GM12864 (cell line): ENCODE data around the gene SRP68.

Experiments
- DNase-seq: peaks from one replicate; pipeline ENCODE4 v3.0.0-alpha.2; 2011; ENCODE audit warnings: low read depth
- H3K4me3 ChIP-seq: 2 replicates; pipeline ENCODE4 v1.5.1; 2011; ENCODE audit warnings: mild to moderate bottlenecking, low read depth, low read length, control low read depth
- CTCF ChIP-seq: IDR thresholded peaks from 2 replicates; pipeline ENCODE4 v1.5.1; 2011; ENCODE audit warnings: low read depth, mild to moderate bottlenecking, moderate library complexity, low read length, control low read depth, inconsistent platforms; ENCODE audit errors: missing control alignments

Gene SRP68

DNA sequence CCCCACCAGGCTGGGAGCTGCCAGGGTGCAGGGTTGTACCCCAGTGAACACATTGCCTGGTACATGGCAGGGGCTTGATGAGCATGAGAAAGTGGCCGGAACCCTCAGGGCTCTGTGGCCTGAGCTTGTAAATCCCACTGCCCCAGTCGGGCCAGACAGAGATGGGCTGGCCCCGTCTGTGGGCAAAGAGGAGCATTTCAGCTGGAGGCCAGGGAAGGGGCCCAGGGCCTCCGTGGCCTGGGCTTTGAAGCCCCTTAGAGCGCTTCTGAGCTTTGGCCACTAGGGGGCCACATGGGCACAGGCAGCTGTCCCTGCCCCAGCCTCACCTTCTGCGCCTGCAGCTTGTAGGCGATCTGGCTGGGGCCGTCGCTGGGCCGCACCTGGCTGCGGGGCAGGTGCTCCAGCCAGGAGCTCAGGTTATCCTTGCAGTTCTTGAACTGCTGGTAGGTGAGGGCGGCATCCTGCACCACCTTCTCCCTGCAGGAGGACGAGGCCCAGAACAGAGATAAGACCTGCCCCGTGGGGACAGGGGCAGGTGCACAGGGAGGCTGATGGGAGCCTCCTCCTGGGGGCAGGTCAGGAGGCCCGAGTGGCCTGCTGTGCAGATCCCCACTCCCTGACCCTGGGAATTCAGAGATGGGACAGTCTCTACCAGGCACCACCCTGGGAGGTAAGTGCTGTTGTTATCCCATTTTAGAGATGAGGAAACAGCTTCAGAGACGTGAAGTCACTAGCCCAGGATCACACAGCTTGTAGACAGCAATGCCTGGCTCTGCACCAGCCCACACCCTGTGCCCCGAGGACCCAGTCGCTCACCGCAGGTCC, 58.0 kb downstream of the SRP68 start:
- peak; percentile 99 for TF ChIP-seq CTCF
- H3K4me3 ChIP-seq: no peak overlapping the region
- DNase-seq: peak; percentile 33

DNA sequence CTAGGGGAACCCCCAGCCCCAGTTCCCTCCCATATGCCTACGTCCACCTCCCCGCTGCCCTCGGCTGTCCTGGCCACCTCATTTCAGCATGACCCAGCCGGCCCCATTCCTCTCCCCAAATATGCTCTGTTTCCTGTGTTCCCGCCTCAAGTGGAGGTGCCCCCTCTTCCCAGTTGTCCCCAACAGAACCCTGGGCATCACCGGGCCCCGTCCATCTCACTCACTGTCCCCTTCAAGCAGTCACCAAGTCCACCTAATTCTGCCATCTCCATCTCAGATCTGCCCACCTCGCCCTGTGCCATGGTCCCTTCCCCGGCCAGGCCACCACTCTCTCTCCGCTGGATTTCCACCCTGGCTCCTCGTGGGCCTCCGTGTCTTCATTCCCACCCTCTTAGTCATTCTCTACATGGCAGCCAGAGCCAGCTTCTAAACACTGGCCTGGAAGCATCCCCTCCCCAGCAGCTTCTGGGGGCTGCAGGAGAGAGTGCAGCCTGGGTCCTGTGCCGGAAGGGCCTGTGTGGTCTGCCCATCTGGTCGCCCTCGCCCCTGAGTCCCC, 58.9 kb downstream of the SRP68 start:
- no peak for TF ChIP-seq CTCF
- DNase-seq: no peak
- H3K4me3 ChIP-seq: no peak overlapping the region

GRCh38 chr17:76011951-76012350, 60.4 kb downstream of the SRP68 start:
- TF ChIP-seq CTCF: no peak
- no peak for DNase-seq
- H3K4me3 ChIP-seq: no peak overlapping the region

GRCh38 chr17:76009969-76010661, 62.2 kb downstream of the SRP68 start:
- TF ChIP-seq CTCF: no peak
- no peak for DNase-seq
- no peak overlapping the region for H3K4me3 ChIP-seq

GRCh38 chr17:76009447-76009846, 62.9 kb downstream of the SRP68 start:
- no peak overlapping the region for H3K4me3 ChIP-seq
- TF ChIP-seq CTCF: no peak
- DNase-seq: no peak

- TF ChIP-seq CTCF: no peak
- DNase-seq: no peak
These were observed 63.5 kb downstream of the SRP68 start for GRCh38 chr17:76008630-76009425.

More at GRCh38 chr17:76008630-76009425, 63.5 kb downstream of the SRP68 start:
- H3K4me3 ChIP-seq: no peak overlapping the region
